H1 (cell line): ENCODE measurements around the gene CRHBP. TPM values are rescaled to one million over a fixed set of nuclear protein-coding genes. Genes with fewer than 3 reads are reported as not detected.

Experiments used
- CTCF ChIA-PET: fragments of 300-600 bp; sonication (Branson Sonifier 250); formaldehyde crosslinking; loops from one replicate; lab custom pipeline; 2021; ENCODE audit not compliant: partially characterized antibody; lab: Charles Lee
- POLR2A ChIA-PET: fragments of 300-600 bp; sonication (Branson Sonifier 250); formaldehyde crosslinking; loops from one replicate; lab custom pipeline; 2021; ENCODE audit warnings: inconsistent platforms; ENCODE audit not compliant: partially characterized antibody; lab: Charles Lee
- DNase-seq, 2 experiments: peaks; one replicate each; pipeline versions ENCODE4 v3.0.0 to v3.0.0-alpha.2; 2010 to 2022; ENCODE audit warnings: low spot score in 2 of 2, low read depth in 1 of 2, mixed read lengths in 1 of 2
- FAIRE-seq: peaks from 2 replicates; lab custom pipeline; 2011; peaks lifted over from hg19 to GRCh38; lab: Jason Lieb, UNC
- H2AFZ ChIP-seq: 2 replicates; pipeline ENCODE4 v1.8.1; 2012; ENCODE audit warnings: low read length, inconsistent platforms
- H2AK5ac ChIP-seq: 2 replicates; pipeline ENCODE4 v1.6.1; 2013; ENCODE audit warnings: low read depth, low read length
- H2BK120ac ChIP-seq: replicated peaks from 2 replicates; pipeline ENCODE3; 2013; ENCODE audit warnings: low read depth, low read length, inconsistent platforms
- H2BK12ac ChIP-seq: 2 replicates; pipeline ENCODE4 v1.6.1; 2013; ENCODE audit warnings: low read depth, low read length
- H2BK15ac ChIP-seq: 2 replicates; pipeline ENCODE4 v1.6.1; 2013; ENCODE audit warnings: low read length
- H2BK20ac ChIP-seq: 2 replicates; pipeline ENCODE4 v1.6.1; 2013; ENCODE audit warnings: low read length
- H2BK5ac ChIP-seq: 2 replicates; pipeline ENCODE4 v1.6.1; 2013; ENCODE audit warnings: low read depth, low read length
- H3K14ac ChIP-seq: 2 replicates; pipeline ENCODE4 v1.6.1; 2013; ENCODE audit warnings: inconsistent platforms; ENCODE audit not compliant: insufficient read length
- H3K18ac ChIP-seq: 2 replicates; pipeline ENCODE4 v1.6.1; 2013; ENCODE audit warnings: low read length; ENCODE audit errors: extremely low read depth
- H3K23ac ChIP-seq: 2 replicates; pipeline ENCODE4 v1.6.1; 2013; ENCODE audit warnings: inconsistent platforms; ENCODE audit not compliant: insufficient read length
- H3K23me2 ChIP-seq: 2 replicates; pipeline ENCODE4 v1.6.1; 2013; ENCODE audit warnings: low read depth, low read length
- H3K27ac ChIP-seq: 2 replicates; pipeline ENCODE4 v1.6.1; 2011; ENCODE audit warnings: low read depth, low read length, inconsistent platforms
- H3K27me3 ChIP-seq, 4 experiments: replicated peaks in 1 of 4; 1 replicate in 1 of 4; 2 replicates in 3 of 4; pipeline versions ENCODE4 v1.6.1 to v1.8.1; 2011 to 2013; ENCODE audit warnings: low read length in 3 of 4, mild to moderate bottlenecking in 3 of 4, inconsistent platforms in 2 of 4, mixed read lengths in 2 of 4, moderate library complexity in 1 of 4; ENCODE audit not compliant: control insufficient read depth in 3 of 4, insufficient read depth in 3 of 4; ENCODE audit errors: extremely low read depth in 1 of 4
- H3K36me3 ChIP-seq, 4 experiments: 2 replicates each; pipeline versions ENCODE4 v1.6.1 to v1.8.1; 2011 to 2013; ENCODE audit warnings: mild to moderate bottlenecking in 4 of 4, low read length in 3 of 4, moderate library complexity in 2 of 4, control low read depth in 1 of 4, inconsistent platforms in 1 of 4; ENCODE audit not compliant: insufficient read depth in 4 of 4, control insufficient read depth in 2 of 4
- H3K4ac ChIP-seq: replicated peaks from 2 replicates; pipeline ENCODE3; 2013; ENCODE audit warnings: low read length, low read depth, mixed read lengths, inconsistent platforms; ENCODE audit not compliant: insufficient read length
- H3K4me1 ChIP-seq, 4 experiments: replicated peaks in 1 of 4; 1 replicate in 1 of 4; 2 replicates in 3 of 4; pipeline versions ENCODE4 v1.6.1 to v1.8.1; 2011 to 2013; ENCODE audit warnings: low read length in 3 of 4, inconsistent platforms in 2 of 4, mixed read lengths in 1 of 4; ENCODE audit not compliant: insufficient read depth in 4 of 4, control insufficient read depth in 3 of 4
- H3K4me2 ChIP-seq, 2 experiments: 2 replicates each; pipeline versions ENCODE4 v1.6.1 to v1.8.1; 2011 to 2013; ENCODE audit warnings: low read depth in 2 of 2, low read length in 2 of 2, control low read depth in 1 of 2, inconsistent platforms in 1 of 2, mild to moderate bottlenecking in 1 of 2; ENCODE audit not compliant: insufficient read depth in 1 of 2
- H3K4me3 ChIP-seq, 4 experiments: fragments of 200-600, 300-600 bp in 1 of 4; sonication (generic), shearing (Covaris generic), sonication (Bioruptor Twin) in 1 of 4; 2 replicates each; pipeline versions ENCODE4 v1.5.1 to v1.8.1; 2011 to 2016; ENCODE audit warnings: low read length in 4 of 4, low read depth in 3 of 4, control low read depth in 2 of 4, inconsistent platforms in 2 of 4, mild to moderate bottlenecking in 2 of 4, mixed read lengths in 1 of 4, moderate library complexity in 1 of 4; ENCODE audit not compliant: insufficient read depth in 2 of 4; ENCODE audit errors: extremely low read depth in 1 of 4
- H3K56ac ChIP-seq: replicated peaks from 2 replicates; pipeline ENCODE3; 2013; ENCODE audit warnings: low read depth, mild to moderate bottlenecking, mixed read lengths, low read length, inconsistent platforms; ENCODE audit not compliant: insufficient read length
- H3K79me1 ChIP-seq: 2 replicates; pipeline ENCODE4 v1.6.1; 2013; ENCODE audit warnings: low read depth, low read length, control low read depth
- H3K79me2 ChIP-seq, 2 experiments: 2 replicates each; pipeline versions ENCODE4 v1.6.1 to v1.8.1; 2012 to 2013; ENCODE audit warnings: low read length in 2 of 2, mild to moderate bottlenecking in 2 of 2, inconsistent platforms in 1 of 2; ENCODE audit not compliant: insufficient read depth in 2 of 2, control insufficient read depth in 1 of 2
- H3K9ac ChIP-seq, 4 experiments: replicated peaks in 1 of 4; 1 replicate in 1 of 4; 2 replicates in 3 of 4; pipeline versions ENCODE4 v1.6.1 to v1.8.1; 2011 to 2013; ENCODE audit warnings: low read depth in 3 of 4, low read length in 3 of 4, control low read depth in 2 of 4, mild to moderate bottlenecking in 2 of 4, moderate library complexity in 2 of 4, inconsistent platforms in 1 of 4; ENCODE audit errors: extremely low read depth in 1 of 4
- H3K9me3 ChIP-seq, 2 experiments: 2 replicates each; pipeline versions ENCODE4 v1.6.1 to v1.8.1; 2012 to 2013; ENCODE audit warnings: mild to moderate bottlenecking in 2 of 2, moderate library complexity in 2 of 2, control low read depth in 1 of 2, inconsistent platforms in 1 of 2, low read depth in 1 of 2, low read length in 1 of 2, mixed read lengths in 1 of 2; ENCODE audit not compliant: insufficient read depth in 2 of 2
- H4K20me1 ChIP-seq, 2 experiments: replicated peaks in 1 of 2; 2 replicates each; pipeline versions ENCODE3 to v1.8.1; 2011 to 2013; ENCODE audit warnings: inconsistent platforms in 2 of 2, low read length in 2 of 2, mild to moderate bottlenecking in 1 of 2; ENCODE audit not compliant: insufficient read depth in 2 of 2, control insufficient read depth in 1 of 2
- H4K5ac ChIP-seq: 2 replicates; pipeline ENCODE4 v1.6.1; 2013; ENCODE audit warnings: low read length, low read depth, mixed read lengths, inconsistent platforms; ENCODE audit not compliant: insufficient read length
- H4K8ac ChIP-seq: 2 replicates; pipeline ENCODE4 v1.8.0; 2013; ENCODE audit warnings: mild to moderate bottlenecking, moderate library complexity, low read length, inconsistent platforms; ENCODE audit not compliant: insufficient read depth; ENCODE audit errors: extremely low read depth
- H4K91ac ChIP-seq: replicated peaks from 2 replicates; pipeline ENCODE3; 2013; ENCODE audit warnings: low read length, mixed read lengths, inconsistent platforms; ENCODE audit not compliant: insufficient read length
- ATF2 ChIP-seq: IDR thresholded peaks from 2 replicates; pipeline ENCODE4 v1.6.1; 2012; ENCODE audit warnings: low read length, inconsistent platforms
- CHD1 ChIP-seq: IDR thresholded peaks from 2 replicates; pipeline ENCODE4 v1.6.1; 2012; ENCODE audit warnings: low read depth, low read length, improper control_type of control experiment
- CTBP2 ChIP-seq: IDR thresholded peaks from 2 replicates; pipeline ENCODE4 v1.7.0; 2011; ENCODE audit warnings: borderline replicate concordance, mild to moderate bottlenecking, moderate library complexity, mixed read lengths, low read length; ENCODE audit not compliant: insufficient read depth, insufficient read length
- EGR1 ChIP-seq: IDR thresholded peaks from 2 replicates; pipeline ENCODE4 v1.6.1; 2011; ENCODE audit warnings: low read depth, low read length, borderline replicate concordance
- EP300 ChIP-seq, 2 experiments: IDR thresholded peaks; 1 replicate in 1 of 2; 2 replicates in 1 of 2; pipeline ENCODE4 v1.6.1; 2011 to 2012; ENCODE audit warnings: low read depth in 2 of 2, low read length in 2 of 2, mild to moderate bottlenecking in 2 of 2, borderline replicate concordance in 1 of 2, inconsistent platforms in 1 of 2, moderate library complexity in 1 of 2
- EZH2 ChIP-seq: fragments of 200-600 bp; sonication (generic); IDR thresholded peaks from 2 replicates; pipeline ENCODE4 v1.7.1; 2012; ENCODE audit warnings: low read depth, mild to moderate bottlenecking, moderate library complexity, low read length, inconsistent platforms; ENCODE audit not compliant: severe bottlenecking
- KDM1A ChIP-seq: fragments of 200-600, 300-600 bp; sonication (generic); IDR thresholded peaks from 2 replicates; pipeline ENCODE4 v1.7.1; 2016; ENCODE audit warnings: mild to moderate bottlenecking, low read length, borderline replicate concordance
- KDM5A ChIP-seq: fragments of 200-600 bp; IDR thresholded peaks from 2 replicates; pipeline ENCODE4 v1.7.1; 2012; ENCODE audit warnings: mild to moderate bottlenecking, low read length, inconsistent platforms, mixed read lengths
- MAFK ChIP-seq: IDR thresholded peaks from 2 replicates; pipeline ENCODE4 v1.6.1; 2012; ENCODE audit warnings: low read depth, mild to moderate bottlenecking, improper control_type of control experiment, low read length
- NRF1 ChIP-seq: IDR thresholded peaks from 2 replicates; pipeline ENCODE4 v1.6.1; 2011; ENCODE audit warnings: mild to moderate bottlenecking, low read depth, low read length, improper control_type of control experiment
- RBBP5 ChIP-seq: IDR thresholded peaks from 2 replicates; pipeline ENCODE4 v1.7.1; 2012; ENCODE audit warnings: low read depth, mild to moderate bottlenecking, inconsistent platforms, low read length, moderate library complexity, borderline replicate concordance
- SP2 ChIP-seq: IDR thresholded peaks from 2 replicates; pipeline ENCODE4 v1.6.1; 2012; ENCODE audit warnings: mild to moderate bottlenecking, low read length, inconsistent platforms
- ZNF274 ChIP-seq: IDR thresholded peaks from 2 replicates; pipeline ENCODE4 v1.7.0; 2012; ENCODE audit warnings: low read length, borderline replicate concordance; ENCODE audit errors: extremely low read depth
- WGBS, 2 experiments: shearing (Covaris generic) in 1 of 2; methylation state at CpG; one replicate each; pipeline versions ENCODE4 v1.1.6 to v1.1.7; 2013 to 2015; ENCODE audit warnings: low lambda C conversion rate in 2 of 2, mixed read lengths in 2 of 2, inconsistent platforms in 1 of 2, low coverage in 1 of 2, missing lambda C conversion rate in 1 of 2; ENCODE audit not compliant: insufficient replicate concordance in 2 of 2, insufficient coverage in 1 of 2, insufficient read length in 1 of 2; ENCODE audit errors: extremely low coverage in 1 of 2, missing lambda C conversion rate in 1 of 2; 5-methylcytosine and 5-hydroxymethylcytosine counted together
- polyA plus RNA-seq, 7 experiments: library from polyadenylated mRNA; depleted of rRNA in 3 of 7; stranded (reverse) in 5 of 7; unstranded in 2 of 7; fragments of >200 nt in 5 of 7; fragments of 200-250 nt in 2 of 7; gene quantifications; 1 replicate in 5 of 7; 2 replicates in 1 of 7; 4 replicates in 1 of 7; pipeline versions ENCODE4 v1.2.1 to v1.2.3, GENCODE V29; 2011 to 2013; ENCODE audit warnings: missing spikeins in 2 of 7, mixed read lengths in 2 of 7
- total RNA-seq: library from RNA; stranded (reverse); fragmentation: NEBNext Ultra II Directional; extraction: Animal tissue kit (Norgen Biotek cat#: 25700); gene quantifications from 2 replicates; pipeline ENCODE4 v1.2.1, GENCODE V29; 2021

Gene CRHBP
- total and polyA plus RNA-seq, 2 of the 8 experiments (the other 6 are each of a cell fraction or from before 2014, with no cell fraction given), result 0.30 TPM; not detected in 1

- Histone ChIP-seq H3K79me1 (no peaks in the 10 kb centered on the region), H3K9me3 (no peaks in the 10 kb centered on the region; a peak in 1 of 4 replicates), H2BK120ac (no peak overlapping the region), H3K4ac (no peak overlapping the region), H4K20me1 (no peaks in the 10 kb centered on the region), H3K4me2 (no peak overlapping the region), H2AFZ (no peak overlapping the region), H3K23ac (no peak overlapping the region), H2BK12ac (no peak overlapping the region), H4K91ac (no peak overlapping the region), H2AK5ac (no peak overlapping the region), H3K18ac (no peak overlapping the region), H3K14ac (no peak overlapping the region), H3K4me1 (no peaks in the 10 kb centered on the region), H2BK15ac (no peak overlapping the region), H3K79me2 (no peaks in the 10 kb centered on the region), H3K27me3 (no peaks in the 10 kb centered on the region), H3K56ac (no peak overlapping the region), H4K8ac (no peak overlapping the region), H2BK5ac (no peak overlapping the region), H3K27ac (no peak overlapping the region), H3K9ac (no peak overlapping the region), H2BK20ac (no peak overlapping the region), H4K5ac (no peak overlapping the region), H3K4me3 (no peak overlapping the region), H3K23me2 (no peaks in the 10 kb centered on the region), H3K36me3 (no peaks in the 10 kb centered on the region)
- DNase-seq (no peak), FAIRE-seq (no peak)
- 84% methylated on average over 2 of the region's 2 CpGs; no CpG with 5 or more reads in 1 of the 2 experiments for WGBS, 2 experiments
- POLR2A ChIA-PET, result no interaction called here
- CTCF ChIA-PET, result interaction anchor here (1.7 kb wide), 1 partner anchor 24 kb away, joined by 3 read pairs; no protein-coding TSS in a partner anchor
- TF ChIP-seq KDM1A (no peak), CHD1 (no peak), MAFK (no peak), EZH2 (no peak), KDM5A (no peak), ZNF274 (no peak), SP2 (no peak), NRF1 (no peak), EP300 (IDR thresholded peaks at IDR 0.05; ENCODE audit: borderline replicate concordance in 1 of 2, low read depth in 2 of 2, low read length in 2 of 2) (no peak), ATF2 (no peak), EGR1 (no peak), RBBP5 (no peak), CTBP2 (no peak)
Observed at GRCh38 chr5:76982450-76982849, 29.6 kb downstream of the CRHBP start.
